ENCODE measurements around the gene RGL2. TPM values are rescaled to one million over a fixed set of nuclear protein-coding genes. Genes with fewer than 3 reads are reported as not detected.

RGL2 gene
- polyA plus RNA-seq, 1 of the 3 experiments (the other 2 are of a cell fraction): 59.4 TPM

DNA sequence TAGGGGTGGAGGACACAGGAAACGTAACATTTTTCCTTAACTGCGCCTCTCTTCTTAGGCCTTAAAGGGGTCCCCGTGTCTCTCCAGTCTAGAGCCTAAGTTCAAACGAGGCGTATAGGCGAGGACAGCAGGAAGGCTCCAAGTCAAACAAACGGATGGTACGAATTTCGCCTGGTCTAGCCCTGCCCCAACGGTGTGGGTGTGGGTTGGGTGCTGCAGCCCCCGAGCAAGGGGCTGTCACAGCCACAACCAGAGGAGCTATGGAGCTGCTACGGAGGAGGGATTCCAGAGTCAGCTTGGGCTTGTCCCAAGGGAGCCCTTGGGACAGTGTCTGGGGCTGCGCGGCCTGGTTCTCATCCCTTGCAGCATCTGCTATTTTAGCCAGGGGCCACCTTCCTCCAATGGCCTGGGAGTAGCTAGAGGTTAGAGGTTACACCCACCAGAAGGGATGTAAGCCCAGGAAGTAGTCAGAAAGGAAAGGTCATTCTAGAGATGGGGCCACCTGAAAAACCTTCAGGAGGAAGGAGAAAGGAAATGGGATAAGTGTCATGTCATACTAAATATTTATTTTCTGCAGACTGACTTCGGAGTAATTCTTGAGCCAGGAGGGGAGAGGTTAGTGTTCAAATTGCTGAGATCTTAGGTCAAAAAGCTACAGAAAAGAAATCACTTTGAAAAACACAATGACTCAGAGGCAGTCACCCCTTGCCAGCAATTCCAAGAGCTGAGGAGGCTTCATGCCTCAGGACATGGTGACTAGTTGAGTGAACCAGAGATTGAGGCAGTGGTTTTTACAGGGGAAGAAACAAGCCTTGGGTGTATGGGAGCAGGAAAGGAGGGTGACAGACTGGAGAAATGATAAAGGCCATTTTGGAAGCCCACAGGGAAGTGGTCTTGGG is 48.8 kb downstream of the RGL2 start:
- peak overlapping the region; percentile 62 to 71 for H3K4me3 ChIP-seq (ENCODE audit: low read depth in 2 of 2, low read length in 1 of 2)
- H4K20me1 ChIP-seq (ENCODE audit: insufficient read depth): no peaks in the 10 kb centered on the region
- H3K79me2 ChIP-seq (ENCODE audit: insufficient read depth): peaks cover 10% of the 10 kb centered on the region; the same call in 1 of the 2 replicates
- ChIA-PET CTCF (interaction anchor here (1.0 to 7.3 kb wide), 15 partner anchors 9 to 317 kb away, joined by 3 to 96 read pairs (median 18); partner anchors contain the start of genes RING1, RPS18 and VPS52), POLR2A (interaction anchor here (0.8 to 3.0 kb wide), 8 partner anchors 22 to 278 kb away, joined by 3 to 18 read pairs (median 4); partner anchors contain the start of genes B3GALT4, RING1, RPS18 and VPS52)
- H3K9me3 ChIP-seq: no peaks in the 10 kb centered on the region
- TF ChIP-seq, protein P1, sequence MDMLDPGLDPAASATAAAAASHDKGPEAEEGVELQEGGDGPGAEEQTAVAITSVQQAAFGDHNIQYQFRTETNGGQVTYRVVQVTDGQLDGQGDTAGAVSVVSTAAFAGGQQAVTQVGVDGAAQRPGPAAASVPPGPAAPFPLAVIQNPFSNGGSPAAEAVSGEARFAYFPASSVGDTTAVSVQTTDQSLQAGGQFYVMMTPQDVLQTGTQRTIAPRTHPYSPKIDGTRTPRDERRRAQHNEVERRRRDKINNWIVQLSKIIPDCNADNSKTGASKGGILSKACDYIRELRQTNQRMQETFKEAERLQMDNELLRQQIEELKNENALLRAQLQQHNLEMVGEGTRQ (IDR thresholded peaks at IDR 0.05; ENCODE audit: borderline replicate concordance, low read depth, low read length): no peak
- no peak for TF ChIP-seq TAF1 (IDR thresholded peaks at IDR 0.05; ENCODE audit: borderline replicate concordance, low read depth, low read length)
- no peak for TF ChIP-seq TEAD4 (IDR thresholded peaks at IDR 0.05; ENCODE audit: borderline replicate concordance, insufficient read depth)
- TF ChIP-seq FOSL2 (IDR thresholded peaks at IDR 0.05; ENCODE audit: borderline replicate concordance, low read depth): peak; percentile 34; the same call in 1 of the 2 replicates
- TF ChIP-seq, protein P2, sequence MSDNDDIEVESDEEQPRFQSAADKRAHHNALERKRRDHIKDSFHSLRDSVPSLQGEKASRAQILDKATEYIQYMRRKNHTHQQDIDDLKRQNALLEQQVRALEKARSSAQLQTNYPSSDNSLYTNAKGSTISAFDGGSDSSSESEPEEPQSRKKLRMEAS (IDR thresholded peaks at IDR 0.05; ENCODE audit: low read depth): no peak
- H3K27me3 ChIP-seq (ENCODE audit: insufficient read depth): no peaks in the 10 kb centered on the region
- H3K27ac ChIP-seq (ENCODE audit: low read depth in 2 of 2, low read length in 1 of 2): peak overlapping the region; percentile 96
- H3F3A ChIP-seq (replicated peaks; ENCODE audit: insufficient read depth): peaks cover 41% of the 10 kb centered on the region
- 13% methylated on average over 15 of the region's 15 CpGs for WGBS (ENCODE audit: low lambda C conversion rate)
- peak overlapping the region; percentile 97 for H3K4me2 ChIP-seq
- peak; percentile 36 for DNase-seq
- peaks cover 21 to 30% of the 10 kb centered on the region in 2 experiments for H3K4me1 ChIP-seq (ENCODE audit: control insufficient read depth in 1 of 2, insufficient read depth in 2 of 2, low read depth in 1 of 2, low read length in 1 of 2)
- H3K9me2 ChIP-seq: no peaks in the 10 kb centered on the region
- H2AFZ ChIP-seq (ENCODE audit: low read depth): peak overlapping the region; percentile 80
- peaks cover 6 to 16% of the 10 kb centered on the region in 2 experiments for H3K36me3 ChIP-seq (replicated peaks in 1 of 2; ENCODE audit: control insufficient read depth in 1 of 2, insufficient read depth in 2 of 2, low read length in 1 of 2)
- H3K9ac ChIP-seq: peak overlapping the region; percentile 90

DNA sequence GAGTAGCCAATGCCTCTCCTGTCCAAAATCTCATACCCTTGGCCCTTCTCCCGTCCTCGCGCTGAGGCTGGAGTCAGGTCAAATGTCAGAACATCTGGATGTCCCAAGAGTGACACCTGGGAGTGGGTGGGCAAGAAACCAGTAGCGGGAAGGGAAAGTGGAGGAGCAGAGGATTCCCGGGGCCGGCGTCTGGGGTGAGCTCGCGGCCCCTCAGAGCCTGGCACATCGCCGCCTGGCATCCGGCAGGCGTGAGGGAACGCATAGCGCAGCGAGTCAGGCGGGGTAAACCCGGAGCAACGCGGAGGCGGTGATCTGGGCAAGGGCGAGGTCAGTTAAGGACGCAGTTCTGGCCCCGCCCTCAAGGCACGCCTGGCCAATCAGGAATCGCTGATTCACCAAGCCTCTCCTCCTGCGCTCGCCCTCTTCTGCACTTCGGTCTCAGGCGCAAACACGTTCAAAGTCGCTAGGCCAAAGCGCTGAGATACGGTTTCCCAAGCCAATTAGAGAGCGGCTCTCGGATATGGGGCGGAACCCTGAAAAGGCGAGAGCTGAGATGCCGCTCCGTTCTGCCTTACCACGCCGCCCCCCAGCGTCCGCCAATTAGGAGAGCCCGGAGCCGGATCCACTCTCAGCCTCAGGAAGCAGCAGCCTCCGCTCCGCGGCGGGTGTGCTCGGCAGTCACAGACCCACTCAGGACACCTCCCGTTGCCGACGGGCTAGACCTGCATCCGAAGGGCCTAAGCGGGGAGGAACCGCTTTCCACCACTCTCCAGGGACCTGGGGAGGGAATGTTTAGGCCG is 49.6 kb downstream of the RGL2 start:
- 0% methylated on average over 14 of the region's 58 CpGs for WGBS (ENCODE audit: low lambda C conversion rate)
- H2AFZ ChIP-seq (ENCODE audit: low read depth): peak overlapping the region; percentile 84
- H4K20me1 ChIP-seq (ENCODE audit: insufficient read depth): no peaks in the 10 kb centered on the region
- POLR2A ChIA-PET: interaction anchor here (0.8 to 3.0 kb wide), 9 partner anchors 23 to 277 kb away, joined by 3 to 18 read pairs (median 5); partner anchors contain the start of genes B3GALT4, HSD17B8, RING1 and RPS18
- peak overlapping the region; percentile 98 for H3K4me2 ChIP-seq
- peak; percentile 88 for DNase-seq
- CTCF ChIA-PET: interaction anchor here (0.6 to 7.3 kb wide), 58 partner anchors 10 to 839 kb away, joined by 3 to 96 read pairs (median 6); partner anchors contain the start of genes B3GALT4, HLA-DMA, HLA-DMB and HLA-DOA
- H3K9ac ChIP-seq: peak overlapping the region; percentile 90
- H3K4me1 ChIP-seq (ENCODE audit: control insufficient read depth in 1 of 2, insufficient read depth in 2 of 2, low read depth in 1 of 2, low read length in 1 of 2): peaks cover 21 to 30% of the 10 kb centered on the region in 2 experiments
- no peaks in the 10 kb centered on the region for H3K9me3 ChIP-seq
- H3K4me3 ChIP-seq (ENCODE audit: low read depth in 2 of 2, low read length in 1 of 2): peak overlapping the region; percentile 62 to 76
- H3K27me3 ChIP-seq (ENCODE audit: insufficient read depth): no peaks in the 10 kb centered on the region
- H3K36me3 ChIP-seq (replicated peaks in 1 of 2; ENCODE audit: control insufficient read depth in 1 of 2, insufficient read depth in 2 of 2, low read length in 1 of 2): peaks cover 6 to 16% of the 10 kb centered on the region in 2 experiments
- H3K79me2 ChIP-seq (ENCODE audit: insufficient read depth): peaks cover 10% of the 10 kb centered on the region; the same call in 1 of the 2 replicates
- H3F3A ChIP-seq (replicated peaks; ENCODE audit: insufficient read depth): peaks cover 41% of the 10 kb centered on the region
- peak overlapping the region; percentile 96 for H3K27ac ChIP-seq (ENCODE audit: low read depth in 2 of 2, low read length in 1 of 2)
- no peaks in the 10 kb centered on the region for H3K9me2 ChIP-seq
- peak; percentile 27 for TF ChIP-seq CHD2 (IDR thresholded peaks at IDR 0.05; ENCODE audit: low read length, partially characterized antibody)
- TF ChIP-seq, protein P3, sequence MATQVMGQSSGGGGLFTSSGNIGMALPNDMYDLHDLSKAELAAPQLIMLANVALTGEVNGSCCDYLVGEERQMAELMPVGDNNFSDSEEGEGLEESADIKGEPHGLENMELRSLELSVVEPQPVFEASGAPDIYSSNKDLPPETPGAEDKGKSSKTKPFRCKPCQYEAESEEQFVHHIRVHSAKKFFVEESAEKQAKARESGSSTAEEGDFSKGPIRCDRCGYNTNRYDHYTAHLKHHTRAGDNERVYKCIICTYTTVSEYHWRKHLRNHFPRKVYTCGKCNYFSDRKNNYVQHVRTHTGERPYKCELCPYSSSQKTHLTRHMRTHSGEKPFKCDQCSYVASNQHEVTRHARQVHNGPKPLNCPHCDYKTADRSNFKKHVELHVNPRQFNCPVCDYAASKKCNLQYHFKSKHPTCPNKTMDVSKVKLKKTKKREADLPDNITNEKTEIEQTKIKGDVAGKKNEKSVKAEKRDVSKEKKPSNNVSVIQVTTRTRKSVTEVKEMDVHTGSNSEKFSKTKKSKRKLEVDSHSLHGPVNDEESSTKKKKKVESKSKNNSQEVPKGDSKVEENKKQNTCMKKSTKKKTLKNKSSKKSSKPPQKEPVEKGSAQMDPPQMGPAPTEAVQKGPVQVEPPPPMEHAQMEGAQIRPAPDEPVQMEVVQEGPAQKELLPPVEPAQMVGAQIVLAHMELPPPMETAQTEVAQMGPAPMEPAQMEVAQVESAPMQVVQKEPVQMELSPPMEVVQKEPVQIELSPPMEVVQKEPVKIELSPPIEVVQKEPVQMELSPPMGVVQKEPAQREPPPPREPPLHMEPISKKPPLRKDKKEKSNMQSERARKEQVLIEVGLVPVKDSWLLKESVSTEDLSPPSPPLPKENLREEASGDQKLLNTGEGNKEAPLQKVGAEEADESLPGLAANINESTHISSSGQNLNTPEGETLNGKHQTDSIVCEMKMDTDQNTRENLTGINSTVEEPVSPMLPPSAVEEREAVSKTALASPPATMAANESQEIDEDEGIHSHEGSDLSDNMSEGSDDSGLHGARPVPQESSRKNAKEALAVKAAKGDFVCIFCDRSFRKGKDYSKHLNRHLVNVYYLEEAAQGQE (IDR thresholded peaks at IDR 0.05; ENCODE audit: low read depth, low read length): no peak
- TF ChIP-seq POLR2AphosphoS5 (IDR thresholded peaks at IDR 0.05; ENCODE audit: low read depth, low read length): peak; percentile 85
- TF ChIP-seq, protein P1 (IDR thresholded peaks at IDR 0.05; ENCODE audit: borderline replicate concordance, low read depth, low read length): no peak
- TF ChIP-seq MEF2A (IDR thresholded peaks at IDR 0.05; ENCODE audit: borderline replicate concordance, low read depth): no peak
- TF ChIP-seq, protein P4, sequence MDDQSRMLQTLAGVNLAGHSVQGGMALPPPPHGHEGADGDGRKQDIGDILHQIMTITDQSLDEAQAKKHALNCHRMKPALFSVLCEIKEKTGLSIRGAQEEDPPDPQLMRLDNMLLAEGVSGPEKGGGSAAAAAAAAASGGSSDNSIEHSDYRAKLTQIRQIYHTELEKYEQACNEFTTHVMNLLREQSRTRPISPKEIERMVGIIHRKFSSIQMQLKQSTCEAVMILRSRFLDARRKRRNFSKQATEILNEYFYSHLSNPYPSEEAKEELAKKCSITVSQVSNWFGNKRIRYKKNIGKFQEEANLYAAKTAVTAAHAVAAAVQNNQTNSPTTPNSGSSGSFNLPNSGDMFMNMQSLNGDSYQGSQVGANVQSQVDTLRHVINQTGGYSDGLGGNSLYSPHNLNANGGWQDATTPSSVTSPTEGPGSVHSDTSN (IDR thresholded peaks at IDR 0.05): peak; percentile 93
- TF ChIP-seq, protein P5, sequence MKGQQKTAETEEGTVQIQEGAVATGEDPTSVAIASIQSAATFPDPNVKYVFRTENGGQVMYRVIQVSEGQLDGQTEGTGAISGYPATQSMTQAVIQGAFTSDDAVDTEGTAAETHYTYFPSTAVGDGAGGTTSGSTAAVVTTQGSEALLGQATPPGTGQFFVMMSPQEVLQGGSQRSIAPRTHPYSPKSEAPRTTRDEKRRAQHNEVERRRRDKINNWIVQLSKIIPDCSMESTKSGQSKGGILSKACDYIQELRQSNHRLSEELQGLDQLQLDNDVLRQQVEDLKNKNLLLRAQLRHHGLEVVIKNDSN (IDR thresholded peaks at IDR 0.05; ENCODE audit: borderline replicate concordance, low read depth): no peak
- no peak for TF ChIP-seq RAD21 (IDR thresholded peaks at IDR 0.05; ENCODE audit: low read length)
- no peak for TF ChIP-seq JUND (IDR thresholded peaks at IDR 0.05)
- TF ChIP-seq MXI1 (IDR thresholded peaks at IDR 0.05; ENCODE audit: low read depth, low read length): peak; percentile 49; the same call in 1 of the 2 replicates
